Mucosa of gallbladder (tissue), 1 donor: ENCODE measurements around the gene OR5AC2. TPM values are rescaled to one million over a fixed set of nuclear protein-coding genes. Genes with fewer than 3 reads are reported as not detected.

Experiments used
- DNase-seq: peaks from one replicate; pipeline ENCODE4 v3.0.0-alpha.2; 2020; ENCODE audit warnings: low spot score
- total RNA-seq: library from RNA; stranded (reverse); gene quantifications from one replicate; pipeline ENCODE4 v1.2.1, GENCODE V29; 2021
- donor health status: DM: no; HTN: no; CAD: no.

OR5AC2 gene, protein sequence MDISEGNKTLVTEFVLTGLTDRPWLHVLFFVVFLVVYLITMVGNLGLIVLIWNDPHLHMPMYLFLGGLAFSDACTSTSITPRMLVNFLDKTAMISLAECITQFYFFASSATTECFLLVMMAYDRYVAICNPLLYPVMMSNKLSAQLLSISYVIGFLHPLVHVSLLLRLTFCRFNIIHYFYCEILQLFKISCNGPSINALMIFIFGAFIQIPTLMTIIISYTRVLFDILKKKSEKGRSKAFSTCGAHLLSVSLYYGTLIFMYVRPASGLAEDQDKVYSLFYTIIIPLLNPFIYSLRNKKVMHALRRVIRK
- not detected for total RNA-seq

DNA sequence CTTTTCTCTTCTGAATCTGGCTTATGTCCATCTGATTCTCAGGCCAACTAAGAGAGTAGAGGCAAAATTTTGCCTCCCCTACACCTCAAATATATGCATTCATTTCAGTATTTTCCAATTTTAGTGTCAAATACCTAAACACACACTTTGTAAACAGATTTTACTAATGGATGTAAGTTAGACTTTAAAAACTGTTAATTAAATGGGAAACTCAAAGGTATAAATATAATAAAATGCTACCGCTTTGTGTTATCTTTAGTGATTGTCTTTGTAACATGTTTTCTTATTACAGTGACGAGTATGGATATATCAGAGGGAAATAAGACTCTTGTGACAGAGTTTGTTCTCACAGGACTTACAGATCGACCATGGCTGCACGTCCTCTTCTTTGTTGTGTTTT is at the start of gene OR5AC2:
OR5AC2 (plus strand) TSS at position 301 of the 400 bp plus-strand sequence; CDS start at position 301, 0 bp downstream.
- DNase-seq = no peak

DNA sequence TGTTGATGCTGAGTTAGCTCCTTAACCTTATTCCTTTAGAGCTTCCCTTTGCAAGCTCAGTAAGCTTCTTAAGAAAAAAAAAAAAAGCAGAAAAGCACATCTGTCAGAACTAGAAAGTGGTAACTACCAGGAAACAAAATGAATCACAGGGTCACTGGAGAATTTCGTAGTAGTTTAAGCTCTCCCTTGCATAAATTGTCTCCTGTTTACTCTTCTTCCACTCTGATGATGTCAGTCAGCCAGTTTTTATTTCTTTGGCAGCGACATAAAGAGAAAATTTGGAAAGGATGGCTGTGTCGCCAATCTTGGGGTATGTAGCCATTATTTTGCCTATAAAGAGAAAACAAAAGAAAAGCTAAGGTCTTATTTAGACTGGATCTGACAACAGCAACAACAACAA is 48.7 kb upstream of the OR5AC2 start:
- DNase-seq = no peak

GRCh38 chr3:98038876-98039275 is 48.1 kb upstream of the OR5AC2 start:
- no peak for DNase-seq

DNA sequence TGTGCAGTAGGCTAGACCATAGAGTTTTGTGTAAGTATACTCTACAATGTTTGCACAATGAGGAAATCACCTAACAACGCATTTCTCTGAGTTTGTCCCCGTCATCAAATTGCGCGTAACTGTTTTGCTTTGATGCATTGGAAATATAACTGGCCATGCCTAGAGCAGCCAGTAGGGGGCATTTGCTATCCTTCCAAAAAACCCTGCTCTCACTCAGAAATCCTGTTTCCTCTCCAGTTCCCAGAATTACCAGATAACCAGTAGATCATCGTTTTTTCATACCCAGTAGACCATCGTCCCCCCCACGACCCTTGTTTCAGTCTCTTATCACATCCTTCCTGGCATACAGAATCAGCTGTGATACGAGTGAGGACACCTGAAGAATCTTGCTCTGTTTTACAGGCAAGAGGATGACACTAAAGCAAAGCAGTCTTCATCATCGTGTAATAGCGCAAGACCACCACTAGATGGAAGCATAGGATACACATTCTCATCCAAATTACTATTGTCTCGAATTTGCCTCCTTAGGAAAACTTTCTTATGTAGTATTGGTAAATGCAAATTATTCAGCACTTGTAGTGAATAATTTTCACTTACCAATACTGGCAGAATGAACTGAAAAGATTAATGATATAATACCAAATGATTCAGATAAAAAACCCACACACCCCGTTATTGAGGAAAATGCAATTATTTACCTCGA is 47.5 kb upstream of the OR5AC2 start:
- DNase-seq = peak; percentile 77

- DNase-seq = no peak
Observed at GRCh38 chr3:98041350-98041749, 45.6 kb upstream of the OR5AC2 start.

DNA sequence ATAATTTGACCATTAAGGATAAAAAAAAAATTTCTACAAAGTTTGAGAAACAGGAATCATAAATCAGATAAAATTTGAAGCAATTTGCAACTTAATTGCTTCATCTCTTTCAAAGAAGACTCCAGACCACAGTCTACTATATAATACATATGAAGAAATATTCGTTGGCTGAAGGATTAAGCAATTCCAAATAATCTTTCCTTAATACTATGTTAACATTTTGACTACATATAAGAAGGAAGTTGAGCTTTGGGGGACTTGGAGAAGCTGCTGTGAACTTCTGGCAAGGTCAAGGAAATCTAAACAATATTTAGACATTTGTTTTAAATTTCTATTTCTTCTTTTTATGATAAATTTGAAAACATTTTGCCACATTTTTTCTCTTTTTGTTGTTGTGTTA is 38.4 kb upstream of the OR5AC2 start:
- no peak for DNase-seq

DNA sequence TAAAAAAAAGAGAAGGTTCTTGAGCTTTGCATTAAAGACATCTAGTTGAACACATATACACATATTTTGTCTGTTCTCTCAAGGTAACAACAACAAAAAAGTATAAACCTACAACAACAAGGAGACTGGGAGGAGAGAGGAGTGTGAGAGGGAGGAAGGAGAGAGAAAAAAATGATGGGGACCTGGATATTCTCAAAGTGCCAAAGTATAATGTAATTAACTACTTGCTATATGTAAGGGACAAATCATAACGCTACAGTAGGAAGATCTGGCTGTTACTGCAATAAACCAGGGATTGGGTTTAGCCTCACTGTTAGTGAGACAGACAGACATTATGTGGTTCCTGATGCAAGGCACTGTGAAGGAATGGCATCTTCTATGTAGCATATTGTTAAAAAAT is 37.7 kb upstream of the OR5AC2 start:
- no peak for DNase-seq

- DNase-seq = no peak
Observed at GRCh38 chr3:98056035-98056434, 30.9 kb upstream of the OR5AC2 start.

GRCh38 chr3:98057631-98058030 is 29.3 kb upstream of the OR5AC2 start:
- DNase-seq = no peak

- DNase-seq = no peak
Observed at GRCh38 chr3:98058244-98058960, 28.6 kb upstream of the OR5AC2 start.

DNA sequence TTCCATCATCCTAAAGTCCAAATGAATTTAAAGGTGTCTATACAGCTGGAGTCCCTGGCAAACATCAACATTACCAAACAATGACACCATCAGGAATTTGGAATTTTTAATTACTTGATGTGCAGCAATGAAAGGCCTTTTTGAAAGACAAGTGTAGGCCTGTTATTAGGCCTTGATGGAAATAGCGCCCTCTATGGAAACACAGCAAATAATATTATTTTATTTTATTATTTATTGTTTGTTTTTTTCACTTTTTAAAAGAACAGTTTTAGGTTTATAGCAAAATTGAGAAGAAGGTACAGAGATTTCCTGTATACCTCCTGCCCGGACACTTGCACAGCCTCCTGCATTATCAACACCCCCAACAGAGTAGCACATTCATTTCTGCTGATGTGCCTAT is 18.1 kb upstream of the OR5AC2 start:
- DNase-seq = no peak

DNA sequence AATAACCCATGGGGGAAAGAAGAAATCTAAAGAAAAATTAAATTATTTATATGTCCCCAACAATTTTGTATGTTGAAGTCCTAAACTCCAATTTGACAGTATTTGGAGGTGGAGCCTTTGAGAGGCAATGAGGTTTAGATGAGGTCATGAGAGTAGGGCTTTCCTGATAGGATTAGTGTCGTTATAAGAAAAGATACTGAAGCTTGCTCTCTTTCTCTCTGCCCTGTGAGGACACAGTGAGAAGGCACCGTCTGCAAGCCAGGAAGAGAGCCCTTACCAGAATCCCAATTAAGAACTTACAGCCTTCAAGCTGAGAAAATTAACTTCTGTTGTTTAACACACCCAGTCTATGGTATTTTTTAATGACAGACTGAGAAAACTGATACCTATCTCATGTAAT is 16.1 kb upstream of the OR5AC2 start:
- DNase-seq = no peak

GRCh38 chr3:98073486-98073885 is 13.5 kb upstream of the OR5AC2 start:
- no peak for DNase-seq

GRCh38 chr3:98095882-98096281 is 8.9 kb downstream of the OR5AC2 start:
- no peak for DNase-seq

- DNase-seq = no peak
Observed at GRCh38 chr3:98099848-98100247, 12.9 kb downstream of the OR5AC2 start.

GRCh38 chr3:98108162-98108561 is 21.2 kb downstream of the OR5AC2 start:
- DNase-seq = no peak

GRCh38 chr3:98109807-98110549 is 23.0 kb downstream of the OR5AC2 start:
- no peak for DNase-seq

DNA sequence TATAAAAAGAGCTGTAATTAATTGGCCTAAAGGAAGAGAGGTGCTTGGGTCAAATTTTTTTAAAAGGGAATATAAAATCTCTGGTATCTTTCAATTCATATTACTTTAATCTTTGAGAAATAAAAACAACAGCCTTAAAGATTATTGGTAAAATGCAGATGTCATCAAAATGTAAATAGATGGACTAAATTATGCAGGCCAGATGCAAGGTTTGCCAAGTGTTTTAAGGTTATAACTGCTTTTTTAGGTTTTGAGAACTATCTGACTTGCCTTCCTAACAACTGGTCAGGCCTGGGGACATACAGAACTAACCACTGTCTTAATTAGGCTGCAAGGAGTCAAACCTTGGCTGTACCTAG is 23.6 kb downstream of the OR5AC2 start:
- DNase-seq = no peak

GRCh38 chr3:98114264-98114663 is 27.3 kb downstream of the OR5AC2 start:
- no peak for DNase-seq

DNA sequence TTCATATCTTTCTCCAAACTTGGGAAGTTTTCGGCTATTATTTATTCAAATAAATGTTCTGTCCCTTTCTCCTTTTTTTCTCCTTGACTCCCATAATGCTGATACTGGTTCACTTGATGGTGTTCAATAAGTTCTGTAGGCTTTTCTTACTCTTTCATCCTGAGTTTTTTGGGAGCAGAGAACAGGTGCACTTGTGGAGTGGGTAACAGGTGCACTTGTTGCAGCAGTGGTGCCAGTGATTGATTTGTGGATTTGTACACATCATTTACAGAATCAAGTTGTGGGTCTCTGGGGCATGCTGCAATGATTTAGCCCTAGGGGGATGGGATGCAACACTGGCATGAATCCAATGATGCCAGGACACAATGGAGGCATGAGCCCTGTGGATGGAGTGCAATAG is 28.7 kb downstream of the OR5AC2 start:
- no peak for DNase-seq

GRCh38 chr3:98130421-98130820 is 43.4 kb downstream of the OR5AC2 start, which contains the start of gene OR5H1:
Gene OR5H1 (plus strand): TSS chr3:98130721. CDS start chr3:98132698, 1,977 bp downstream.
- DNase-seq = no peak

DNA sequence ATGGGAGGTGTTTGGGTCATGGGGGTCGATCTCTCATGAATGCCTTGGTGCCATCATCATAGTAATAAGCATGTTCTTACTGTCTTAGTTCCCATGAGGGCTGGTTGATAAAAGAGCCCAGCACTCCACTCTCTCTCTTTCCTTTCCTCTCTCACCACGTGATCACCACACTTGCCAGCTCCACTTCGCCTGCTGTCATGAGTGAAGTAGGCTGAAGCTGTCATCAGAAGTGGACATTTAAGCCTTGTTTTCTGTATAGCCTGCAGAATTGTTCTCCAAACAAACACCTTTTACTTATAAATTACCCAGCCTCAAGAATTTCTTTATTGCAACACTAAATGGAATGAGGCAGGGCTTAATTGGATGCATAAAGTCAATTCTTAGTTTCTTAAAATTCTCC is 49.7 kb downstream of the OR5AC2 start:
- no peak for DNase-seq
